ENCODE measurements around the gene PRRT1B.

DNA sequence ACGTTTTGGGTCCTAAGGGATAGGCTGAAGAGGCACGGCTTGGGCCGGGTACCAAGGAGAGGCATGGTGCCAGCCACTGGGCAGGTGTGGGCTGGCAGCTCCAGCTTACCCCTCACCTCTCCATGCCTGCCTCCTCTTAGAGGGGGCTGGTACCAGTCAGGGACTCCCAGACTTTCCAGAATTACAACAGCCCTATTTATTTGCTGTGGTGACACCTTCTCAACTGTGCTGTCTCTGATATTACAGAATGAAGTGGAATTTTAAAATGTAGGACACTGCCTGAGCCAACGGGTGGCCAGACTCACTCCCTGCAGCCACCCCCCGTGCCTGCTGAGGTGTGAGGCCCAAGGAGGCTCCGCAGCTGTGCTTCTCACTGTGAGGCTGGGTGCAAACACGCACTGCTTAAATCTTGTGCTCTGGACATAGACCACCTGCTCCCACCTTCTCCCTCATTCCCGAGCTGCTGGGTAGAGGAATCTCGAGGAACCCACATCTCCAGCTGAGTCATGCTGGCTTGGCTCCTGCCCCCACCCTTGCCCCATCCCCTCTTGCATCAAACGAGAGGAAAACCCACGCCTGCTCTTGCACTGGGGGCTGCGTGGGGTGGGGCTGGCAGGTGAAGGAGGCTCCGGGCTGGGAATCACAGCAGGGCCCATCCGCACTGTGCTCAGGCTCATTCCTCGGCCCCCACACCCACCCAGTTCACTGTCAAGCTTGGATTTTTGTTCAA lies 47.9 kb downstream of the PRRT1B start:
- no peak for TF ChIP-seq POLR2A (IDR thresholded peaks at IDR 0.05; ENCODE audit: low read length)
- no peak for TF ChIP-seq GATA1 (IDR thresholded peaks at IDR 0.05; ENCODE audit: low read depth, low read length)

Data from erythroblast (primary cell).